GM12878 (cell line): ENCODE results near the gene PARK7. TPM values are rescaled to one million over a fixed set of nuclear protein-coding genes. Genes with fewer than 3 reads are reported as not detected.

Experiments used
- ATAC-seq: fragments of 200-7000 bp; cut with Tn5 transposase; 3 replicates; pipeline ENCODE4 v1.9.1; 2020; ENCODE audit warnings: mild to moderate bottlenecking, moderate library complexity
- BruUV-seq: library from RNA; stranded (reverse); fragments of 400-500 nt; replicated peaks from 2 replicates; lab custom pipeline; 2021; lab: Mats Ljungman, UMichigan
- CTCF ChIA-PET: fragments of 300-600 bp; sonication (Branson Sonifier 250); formaldehyde crosslinking; extraction: SDS; loops from one replicate; lab custom pipeline; 2021; ENCODE audit warnings: inconsistent platforms; lab: Yijun Ruan, JAX
- POLR2A ChIA-PET: fragments of 350-600 bp; formaldehyde crosslinking; extraction: SDS; loops from one replicate; lab custom pipeline; 2021; ENCODE audit warnings: inconsistent platforms; lab: Charles Lee
- RAD21 ChIA-PET: fragments of 300-600 bp; sonication (Branson Sonifier 250); formaldehyde crosslinking; loops from one replicate; lab custom pipeline; 2023; ENCODE audit warnings: antibody characterized with exemption; ENCODE audit not compliant: unreplicated experiment; lab: Charles Lee
- SMC1A ChIA-PET: fragments of 300-600 bp; sonication (Branson Sonifier 250); formaldehyde crosslinking; loops from one replicate; lab custom pipeline; 2023; ENCODE audit not compliant: unreplicated experiment, uncharacterized antibody; lab: Charles Lee
- DNase-seq: peaks from one replicate; pipeline ENCODE4 v3.0.0-alpha.2; 2011; ENCODE audit warnings: low read depth, low spot score
- FAIRE-seq: peaks from 3 replicates; lab custom pipeline; 2011; peaks lifted over from hg19 to GRCh38; lab: Jason Lieb, UNC
- H2AFZ ChIP-seq: 2 replicates; pipeline ENCODE4 v1.6.0; 2011; ENCODE audit warnings: low read depth, low read length, control low read depth; ENCODE audit not compliant: control insufficient read depth
- H3K27ac ChIP-seq: 2 replicates; pipeline ENCODE4 v1.5.1; 2011; ENCODE audit warnings: control low read depth; ENCODE audit not compliant: control insufficient read depth, insufficient read depth
- H3K27me3 ChIP-seq, 2 experiments: replicated peaks in 1 of 2; 2 replicates each; pipeline versions ENCODE4 v1.6.0 to v1.6.1; 2011; ENCODE audit warnings: low read length in 1 of 2; ENCODE audit not compliant: control insufficient read depth in 2 of 2, insufficient read depth in 2 of 2
- H3K36me3 ChIP-seq, 2 experiments: 2 replicates each; pipeline ENCODE4 v1.5.1; 2011; ENCODE audit warnings: low read length in 1 of 2; ENCODE audit not compliant: control insufficient read depth in 2 of 2, insufficient read depth in 2 of 2
- H3K4me1 ChIP-seq: 2 replicates; pipeline ENCODE4 v1.6.1; 2011; ENCODE audit warnings: mild to moderate bottlenecking, low read length, moderate library complexity, mixed read lengths; ENCODE audit not compliant: control insufficient read depth, insufficient read depth
- H3K4me2 ChIP-seq: 2 replicates; pipeline ENCODE4 v1.6.0; 2011; ENCODE audit warnings: control low read depth; ENCODE audit not compliant: control insufficient read depth, insufficient read depth
- H3K4me3 ChIP-seq: fragments of 200-600 bp; sonication (generic); 2 replicates; pipeline ENCODE4 v1.5.1; 2016
- H3K79me2 ChIP-seq: 2 replicates; pipeline ENCODE4 v1.6.0; 2011; ENCODE audit warnings: low read length; ENCODE audit not compliant: control insufficient read depth, insufficient read depth
- H3K9ac ChIP-seq: 2 replicates; pipeline ENCODE4 v1.8.0; 2011; ENCODE audit warnings: low read length, control low read depth, mixed read lengths; ENCODE audit not compliant: control insufficient read depth, insufficient read depth
- H3K9me3 ChIP-seq: replicated peaks from 3 replicates; pipeline ENCODE4 v1.5.1; 2011; ENCODE audit warnings: mild to moderate bottlenecking, low read length; ENCODE audit not compliant: control insufficient read depth, insufficient read depth
- H4K20me1 ChIP-seq: 2 replicates; pipeline ENCODE4 v1.6.0; 2011; ENCODE audit not compliant: control insufficient read depth, insufficient read depth
- IKZF1 ChIP-seq: fragments of 450-650 bp; conservative IDR thresholded peaks from 2 replicates; pipeline ENCODE4 v1.6.1; 2017; ENCODE audit warnings: antibody characterized with exemption, mild to moderate bottlenecking
- IRF4 ChIP-seq: IDR thresholded peaks from 2 replicates; pipeline ENCODE4 v1.6.1; 2011; ENCODE audit warnings: low read depth, low read length
- JUNB ChIP-seq: IDR thresholded peaks from 2 replicates; pipeline ENCODE4 v1.6.1; 2016; ENCODE audit warnings: antibody characterized with exemption, mild to moderate bottlenecking
- NBN ChIP-seq: fragments of 450-650 bp; IDR thresholded peaks from 2 replicates; pipeline ENCODE4 v1.6.1; 2016
- NFXL1 ChIP-seq: fragments of 450-650 bp; IDR thresholded peaks from 2 replicates; pipeline ENCODE4 v1.6.1; 2017; ENCODE audit warnings: antibody characterized with exemption, mild to moderate bottlenecking, borderline replicate concordance
- RAD21 ChIP-seq: IDR thresholded peaks from 2 replicates; pipeline ENCODE4 v1.6.1; 2011; ENCODE audit warnings: mild to moderate bottlenecking, low read depth, low read length, moderate library complexity; ENCODE audit not compliant: insufficient read depth
- RB1 ChIP-seq: fragments of 450-650 bp; formaldehyde crosslinking; IDR thresholded peaks from 2 replicates; pipeline ENCODE4 v1.6.1; 2017; ENCODE audit warnings: mild to moderate bottlenecking, borderline replicate concordance
- SMARCA5 ChIP-seq: fragments of 450-650 bp; IDR thresholded peaks from 2 replicates; pipeline ENCODE4 v1.6.1; 2017; ENCODE audit warnings: mild to moderate bottlenecking
- YBX1 ChIP-seq: fragments of 450-650 bp; IDR thresholded peaks from 2 replicates; pipeline ENCODE4 v1.6.1; 2016; ENCODE audit warnings: antibody characterized with exemption
- WGBS: methylation state at CpG from one replicate; pipeline ENCODE4 v1.1.6; 2016; ENCODE audit warnings: low lambda C conversion rate; ENCODE audit not compliant: insufficient replicate concordance, insufficient coverage; ENCODE audit errors: missing lambda C conversion rate; 5-methylcytosine and 5-hydroxymethylcytosine counted together
- in situ Hi-C: fragments of 300-500 bp; cut with MboI; formaldehyde crosslinking; loops from 9 replicates; pipeline ENCODE4 v1.14.3; 2018; ENCODE audit warnings: mixed read lengths
- intact Hi-C: fragments of 100-400 bp; cut with micrococcal nuclease; formaldehyde crosslinking; loops from one replicate; pipeline ENCODE4 v1.14.2; 2022; ENCODE audit not compliant: unreplicated experiment
- polyA plus RNA-seq, 11 experiments: library from polyadenylated mRNA; depleted of rRNA in 4 of 11; unstranded in 6 of 11; stranded (reverse) in 5 of 11; fragments of >200 nt; fragmentation: Nextera tagmentation in 4 of 11; fragmentation: Illumina TruSeq in 1 of 11; extraction: Ambion mirVana in 4 of 11; extraction: Trizol in 1 of 11; gene quantifications; 1 replicate in 1 of 11; 2 replicates in 10 of 11; pipeline versions ENCODE4 v1.2.1 to v1.2.3, GENCODE V29; 2011 to 2016; ENCODE audit warnings: inconsistent platforms in 2 of 11, missing spikeins in 2 of 11, low read depth in 1 of 11
- small RNA-seq: library from RNA; depleted of rRNA; stranded (forward); fragments of <200 nt; gene quantifications from one replicate; pipeline ENCODE3, GENCODE V24; 2014
- total RNA-seq, 4 experiments: library from RNA; depleted of rRNA in 3 of 4; stranded (reverse); fragments of >200 nt in 3 of 4; fragmentation: Illumina TruSeq in 1 of 4; extraction: Trizol in 1 of 4; gene quantifications; 2 replicates each; pipeline versions ENCODE4 v1.2.1 to v1.2.3, GENCODE V29; 2013 to 2021
- TF ChIP-seq, protein P1 (sequence below): fragments of 450-650 bp; formaldehyde crosslinking; IDR thresholded peaks from 2 replicates; pipeline ENCODE4 v1.5.0; 2022; ENCODE audit warnings: mild to moderate bottlenecking, missing genetic modification characterization

Gene PARK7
- total and polyA plus RNA-seq, 10 of the 15 experiments (the other 5 are each of a cell fraction or from before 2014, with no cell fraction given): 267 to 1,056 (median 495) TPM

DNA sequence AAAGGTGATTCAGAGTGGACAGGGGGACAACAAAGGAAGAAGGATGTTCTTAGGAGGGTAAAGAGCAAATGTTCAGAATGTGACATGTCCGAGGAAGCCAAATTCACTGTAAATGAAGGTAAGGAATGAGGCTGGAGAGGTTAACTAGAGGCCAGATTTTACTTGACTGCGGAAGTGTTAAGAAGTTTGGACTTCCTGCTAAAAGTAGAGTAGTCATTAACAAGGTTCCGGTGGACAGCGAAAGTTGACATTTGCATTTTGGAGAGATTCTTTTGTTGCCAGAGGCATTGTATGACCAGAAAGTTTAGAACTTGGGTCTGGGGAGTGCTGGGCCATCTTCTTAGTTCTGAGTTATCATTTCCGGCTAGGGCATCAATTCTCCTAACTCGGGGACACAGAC, 71.8 kb downstream of the PARK7 start:
- no peaks in the 10 kb centered on the region for H3K9me3 ChIP-seq
- FAIRE-seq: no peak
- BruUV-seq: no TSS peak

More for the DNA sequence above, 71.8 kb downstream of the PARK7 start:
- 78% methylated on average over 6 of the region's 6 CpGs for WGBS
- no peak overlapping the region for H3K27ac ChIP-seq
- no peak overlapping the region for H3K4me2 ChIP-seq
- in situ Hi-C loops: no loop called here
- CTCF ChIA-PET: interaction anchor here (0.7 to 4.4 kb wide), 7 partner anchors 9 to 281 kb away, joined by 3 to 51 read pairs (median 5); no protein-coding TSS in a partner anchor
- SMC1A ChIA-PET: interaction anchor here (0.6 to 2.0 kb wide), 4 partner anchors 16 to 281 kb away, joined by 3 to 7 read pairs (median 3); no protein-coding TSS in a partner anchor
- intact Hi-C loops: no loop called here
- H3K4me3 ChIP-seq: no peak overlapping the region
- RAD21 ChIA-PET: interaction anchor here (3.5 kb wide), 1 partner anchor 282 kb away, joined by 21 read pairs; no protein-coding TSS in a partner anchor
- POLR2A ChIA-PET: no interaction called here
- H3K27me3 ChIP-seq: no peaks in the 10 kb centered on the region
- no peaks in the 10 kb centered on the region for H3K79me2 ChIP-seq
- DNase-seq: no peak
- no peak for ATAC-seq
- H3K36me3 ChIP-seq: no peaks in the 10 kb centered on the region
- no peaks in the 10 kb centered on the region for H3K4me1 ChIP-seq
- H3K9ac ChIP-seq: no peak overlapping the region
- TF ChIP-seq RAD21: no peak
- TF ChIP-seq SMARCA5: no peak
- TF ChIP-seq JUNB: no peak
- no peak for TF ChIP-seq RB1
- no peak for TF ChIP-seq IRF4
- TF ChIP-seq IKZF1: no peak
- no peak for TF ChIP-seq NBN
- TF ChIP-seq YBX1: no peak
- TF ChIP-seq, protein P1, sequence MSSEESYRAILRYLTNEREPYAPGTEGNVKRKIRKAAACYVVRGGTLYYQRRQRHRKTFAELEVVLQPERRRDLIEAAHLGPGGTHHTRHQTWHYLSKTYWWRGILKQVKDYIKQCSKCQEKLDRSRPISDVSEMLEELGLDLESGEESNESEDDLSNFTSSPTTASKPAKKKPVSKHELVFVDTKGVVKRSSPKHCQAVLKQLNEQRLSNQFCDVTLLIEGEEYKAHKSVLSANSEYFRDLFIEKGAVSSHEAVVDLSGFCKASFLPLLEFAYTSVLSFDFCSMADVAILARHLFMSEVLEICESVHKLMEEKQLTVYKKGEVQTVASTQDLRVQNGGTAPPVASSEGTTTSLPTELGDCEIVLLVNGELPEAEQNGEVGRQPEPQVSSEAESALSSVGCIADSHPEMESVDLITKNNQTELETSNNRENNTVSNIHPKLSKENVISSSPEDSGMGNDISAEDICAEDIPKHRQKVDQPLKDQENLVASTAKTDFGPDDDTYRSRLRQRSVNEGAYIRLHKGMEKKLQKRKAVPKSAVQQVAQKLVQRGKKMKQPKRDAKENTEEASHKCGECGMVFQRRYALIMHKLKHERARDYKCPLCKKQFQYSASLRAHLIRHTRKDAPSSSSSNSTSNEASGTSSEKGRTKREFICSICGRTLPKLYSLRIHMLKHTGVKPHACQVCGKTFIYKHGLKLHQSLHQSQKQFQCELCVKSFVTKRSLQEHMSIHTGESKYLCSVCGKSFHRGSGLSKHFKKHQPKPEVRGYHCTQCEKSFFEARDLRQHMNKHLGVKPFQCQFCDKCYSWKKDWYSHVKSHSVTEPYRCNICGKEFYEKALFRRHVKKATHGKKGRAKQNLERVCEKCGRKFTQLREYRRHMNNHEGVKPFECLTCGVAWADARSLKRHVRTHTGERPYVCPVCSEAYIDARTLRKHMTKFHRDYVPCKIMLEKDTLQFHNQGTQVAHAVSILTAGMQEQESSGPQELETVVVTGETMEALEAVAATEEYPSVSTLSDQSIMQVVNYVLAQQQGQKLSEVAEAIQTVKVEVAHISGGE (CRISPR knock-in tag): no peak
- no peak for TF ChIP-seq NFXL1
- no peak overlapping the region for H2AFZ ChIP-seq
- H4K20me1 ChIP-seq: no peaks in the 10 kb centered on the region

Small RNA genes lying within 50 kb of the gene (small RNA-seq; reads per million reads assigned to genes)
- not detected for gene RF00019

Other genes with a start within 250 kb of the PARK7 start
- gene VAMP3, start 190.4 kb upstream of the PARK7 start, total RNA-seq (2014; rRNA removed): 8.4 and 18.0 TPM in 2 replicates
- gene VAMP3, start 190.4 kb upstream of the PARK7 start, total RNA-seq (2014; rRNA removed; fragmentation: Illumina TruSeq; extraction: Trizol): 12.5 and 16.3 TPM in 2 replicates
- gene VAMP3, start 190.4 kb upstream of the PARK7 start, total RNA-seq (2021): 9.9 and 11.7 TPM in 2 replicates
- 24.9 and 32.6 TPM in 2 replicates for gene VAMP3, start 190.4 kb upstream of the PARK7 start, polyA plus RNA-seq (2011; rRNA removed)
- 13.2 and 14.3 TPM in 2 replicates for gene VAMP3, start 190.4 kb upstream of the PARK7 start, polyA plus RNA-seq (2014; fragmentation: Illumina TruSeq; extraction: Trizol)
- 1 to 10 TPM; 4.8 to 5.5 TPM for gene VAMP3, start 190.4 kb upstream of the PARK7 start, polyA plus RNA-seq (2014; fragmentation: Nextera tagmentation; extraction: Ambion mirVana)
- gene VAMP3, start 190.4 kb upstream of the PARK7 start, polyA plus RNA-seq (2014; rRNA removed): 9.7 and 14.7 TPM in 2 replicates
- 1 to 10 TPM; 8.2 to 9.5 TPM for gene VAMP3, start 190.4 kb upstream of the PARK7 start, polyA plus RNA-seq (2016; fragmentation: Nextera tagmentation; extraction: Ambion mirVana)
- 0.05 and 0.06 TPM in 2 replicates for gene PER3, start 177.4 kb upstream of the PARK7 start, total RNA-seq (2014; rRNA removed)
- gene PER3, start 177.4 kb upstream of the PARK7 start, total RNA-seq (2014; rRNA removed; fragmentation: Illumina TruSeq; extraction: Trizol): 0.18 TPM in 2 replicates
- 0.11 and 0.31 TPM in 2 replicates for gene PER3, start 177.4 kb upstream of the PARK7 start, total RNA-seq (2021)
- gene PER3, start 177.4 kb upstream of the PARK7 start, polyA plus RNA-seq (2011; rRNA removed): 0.49 and 0.64 TPM in 2 replicates
- gene PER3, start 177.4 kb upstream of the PARK7 start, polyA plus RNA-seq (2014; fragmentation: Illumina TruSeq; extraction: Trizol): 0.25 and 0.35 TPM in 2 replicates
- under 1 TPM in 1 of 2 experiments, not detected in 1; 0.11 TPM for gene PER3, start 177.4 kb upstream of the PARK7 start, polyA plus RNA-seq (2014; fragmentation: Nextera tagmentation; extraction: Ambion mirVana)
- 0.13 and 0.18 TPM in 2 replicates for gene PER3, start 177.4 kb upstream of the PARK7 start, polyA plus RNA-seq (2014; rRNA removed)
- under 1 TPM; 0.11 to 0.13 TPM for gene PER3, start 177.4 kb upstream of the PARK7 start, polyA plus RNA-seq (2016; fragmentation: Nextera tagmentation; extraction: Ambion mirVana)
- gene UTS2, start 108.6 kb upstream of the PARK7 start, total RNA-seq (2014; rRNA removed): not detected in 2 replicates
- not detected in 2 replicates for gene UTS2, start 108.6 kb upstream of the PARK7 start, total RNA-seq (2014; rRNA removed; fragmentation: Illumina TruSeq; extraction: Trizol)
- gene UTS2, start 108.6 kb upstream of the PARK7 start, total RNA-seq (2021): not detected in 2 replicates
- gene UTS2, start 108.6 kb upstream of the PARK7 start, polyA plus RNA-seq (2011; rRNA removed): not detected in 2 replicates
- not detected in 2 replicates for gene UTS2, start 108.6 kb upstream of the PARK7 start, polyA plus RNA-seq (2014; fragmentation: Illumina TruSeq; extraction: Trizol)
- gene UTS2, start 108.6 kb upstream of the PARK7 start, polyA plus RNA-seq (2014; fragmentation: Nextera tagmentation; extraction: Ambion mirVana): not detected
- gene UTS2, start 108.6 kb upstream of the PARK7 start, polyA plus RNA-seq (2014; rRNA removed): not detected in 2 replicates
- not detected for gene UTS2, start 108.6 kb upstream of the PARK7 start, polyA plus RNA-seq (2016; fragmentation: Nextera tagmentation; extraction: Ambion mirVana)
- gene TNFRSF9, start 20.9 kb upstream of the PARK7 start, total RNA-seq (2014; rRNA removed): 4.0 and 4.4 TPM in 2 replicates
- gene TNFRSF9, start 20.9 kb upstream of the PARK7 start, total RNA-seq (2014; rRNA removed; fragmentation: Illumina TruSeq; extraction: Trizol): 5.9 and 7.0 TPM in 2 replicates
- 5.6 and 7.6 TPM in 2 replicates for gene TNFRSF9, start 20.9 kb upstream of the PARK7 start, total RNA-seq (2021)
- gene TNFRSF9, start 20.9 kb upstream of the PARK7 start, polyA plus RNA-seq (2011; rRNA removed): 24.7 and 25.6 TPM in 2 replicates
- gene TNFRSF9, start 20.9 kb upstream of the PARK7 start, polyA plus RNA-seq (2014; fragmentation: Illumina TruSeq; extraction: Trizol): 5.4 and 5.7 TPM in 2 replicates
- 1 to 10 TPM; 7.5 to 9.2 TPM for gene TNFRSF9, start 20.9 kb upstream of the PARK7 start, polyA plus RNA-seq (2014; fragmentation: Nextera tagmentation; extraction: Ambion mirVana)
- gene TNFRSF9, start 20.9 kb upstream of the PARK7 start, polyA plus RNA-seq (2014; rRNA removed): 4.0 and 5.9 TPM in 2 replicates
- gene TNFRSF9, start 20.9 kb upstream of the PARK7 start, polyA plus RNA-seq (2016; fragmentation: Nextera tagmentation; extraction: Ambion mirVana): 1 to 10 TPM; 2.0 to 2.2 TPM
- gene ERRFI1, start 64.6 kb downstream of the PARK7 start, total RNA-seq (2014; rRNA removed): 3.8 and 4.4 TPM in 2 replicates
- 4.1 TPM in 2 replicates for gene ERRFI1, start 64.6 kb downstream of the PARK7 start, total RNA-seq (2014; rRNA removed; fragmentation: Illumina TruSeq; extraction: Trizol)
- gene ERRFI1, start 64.6 kb downstream of the PARK7 start, total RNA-seq (2021): 4.6 and 6.5 TPM in 2 replicates
- gene ERRFI1, start 64.6 kb downstream of the PARK7 start, polyA plus RNA-seq (2011; rRNA removed): 0.73 and 0.90 TPM in 2 replicates
- 5.9 and 6.9 TPM in 2 replicates for gene ERRFI1, start 64.6 kb downstream of the PARK7 start, polyA plus RNA-seq (2014; fragmentation: Illumina TruSeq; extraction: Trizol)
- gene ERRFI1, start 64.6 kb downstream of the PARK7 start, polyA plus RNA-seq (2014; fragmentation: Nextera tagmentation; extraction: Ambion mirVana): 1 to 10 TPM; 1.6 to 2.4 TPM
- gene ERRFI1, start 64.6 kb downstream of the PARK7 start, polyA plus RNA-seq (2014; rRNA removed): 3.2 and 4.0 TPM in 2 replicates
- 1 to 10 TPM; 2.0 to 2.3 TPM for gene ERRFI1, start 64.6 kb downstream of the PARK7 start, polyA plus RNA-seq (2016; fragmentation: Nextera tagmentation; extraction: Ambion mirVana)